Prostate gland (tissue), 2 donors: ENCODE measurements around the gene XPR1. TPM values are rescaled to one million over a fixed set of nuclear protein-coding genes. Genes with fewer than 3 reads are reported as not detected.

Experiments used
- DNase-seq: peaks from one replicate; pipeline ENCODE4 v3.0.0-alpha.2; 2019; ENCODE audit warnings: low spot score
- H3K27ac ChIP-seq, 2 donors: fragments of 200-600 bp; sonication (generic); 2 replicates each; pipeline ENCODE4 v1.5.1; 2017 to 2019
- H3K27me3 ChIP-seq: fragments of 200-600 bp; sonication (generic); replicated peaks from 2 replicates; pipeline ENCODE4 v1.5.1; 2019; ENCODE audit not compliant: insufficient read depth
- H3K36me3 ChIP-seq, 2 donors: fragments of 200-600 bp; sonication (generic); 1 replicate in 1 of 2; 2 replicates in 1 of 2; pipeline versions ENCODE4 v1.5.1 to v1.8.1; 2017 to 2019
- H3K4me1 ChIP-seq: fragments of 200-600 bp; sonication (generic); replicated peaks from 2 replicates; pipeline ENCODE4 v1.5.1; 2019
- H3K4me3 ChIP-seq, 2 donors: fragments of 200-600 bp; sonication (generic); 2 replicates each; pipeline ENCODE4 v1.5.1; 2017 to 2019
- H3K9me3 ChIP-seq: fragments of 200-600 bp; sonication (generic); 2 replicates; pipeline ENCODE4 v1.5.1; 2017
- POLR2A ChIP-seq: fragments of 450-650 bp; IDR thresholded peaks from one replicate; pipeline ENCODE4 v1.6.1; 2016; ENCODE audit warnings: antibody characterized with exemption, mild to moderate bottlenecking
- POLR2AphosphoS5 ChIP-seq: sonication (generic); formaldehyde crosslinking; IDR thresholded peaks from one replicate; pipeline ENCODE4 v1.6.1; 2017; ENCODE audit warnings: antibody characterized with exemption
- WGBS: methylation state at CpG from one replicate; pipeline ENCODE4 v1.1.5; 2018; 5-methylcytosine and 5-hydroxymethylcytosine counted together
- intact Hi-C: fragments of 100-400 bp; cut with DNase I; formaldehyde crosslinking; loops from one replicate; pipeline ENCODE4 v1.14.2; 2022
- total RNA-seq, 2 donors: library from RNA; depleted of rRNA; stranded (reverse); fragments of >200 nt; gene quantifications; one replicate each; pipeline ENCODE4 v1.1.0, GENCODE V29; 2016
- TF ChIP-seq, protein P1 (sequence below), 4 experiments: fragments of 200-600 bp in 2 of 4; fragments of 450-650 bp in 2 of 4; sonication (generic) in 2 of 4; IDR thresholded peaks; 1 replicate in 3 of 4; 2 replicates in 1 of 4; pipeline ENCODE4 v1.5.1; 2016 to 2019; ENCODE audit warnings: antibody characterized with exemption in 4 of 4, mild to moderate bottlenecking in 2 of 4, moderate library complexity in 2 of 4

Gene XPR1
- total RNA-seq, 2 donors from 2014 or later = 17.5 to 70.3 TPM

DNA sequence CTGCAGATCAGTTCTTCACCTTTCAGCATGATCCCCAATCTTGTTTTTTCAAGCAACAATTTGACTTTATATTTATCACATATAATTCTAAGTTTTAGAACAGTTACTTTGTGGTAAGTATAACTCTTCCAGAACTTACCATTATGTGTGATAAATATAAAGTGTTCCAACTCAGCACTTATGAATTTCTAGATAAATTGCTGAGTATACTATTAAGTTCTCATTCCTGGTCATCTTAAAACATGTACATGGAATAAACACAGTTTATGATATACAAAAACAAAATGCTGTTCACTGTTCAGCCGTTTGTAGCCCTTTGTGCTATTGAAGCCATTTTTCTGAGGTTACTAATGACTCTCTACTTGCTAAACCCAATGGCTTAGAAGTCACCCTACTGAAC is 5.1 kb upstream of the XPR1 start:
- no peaks in the 10 kb centered on the region for H3K36me3 ChIP-seq
- H3K4me3 ChIP-seq = no peak overlapping the region
- no peaks in the 10 kb centered on the region for H3K9me3 ChIP-seq
- intact Hi-C loops = no loop called here
- no peak overlapping the region for H3K27ac ChIP-seq
- no peak for DNase-seq
- no peaks in the 10 kb centered on the region for H3K4me1 ChIP-seq
- TF ChIP-seq, protein P1, sequence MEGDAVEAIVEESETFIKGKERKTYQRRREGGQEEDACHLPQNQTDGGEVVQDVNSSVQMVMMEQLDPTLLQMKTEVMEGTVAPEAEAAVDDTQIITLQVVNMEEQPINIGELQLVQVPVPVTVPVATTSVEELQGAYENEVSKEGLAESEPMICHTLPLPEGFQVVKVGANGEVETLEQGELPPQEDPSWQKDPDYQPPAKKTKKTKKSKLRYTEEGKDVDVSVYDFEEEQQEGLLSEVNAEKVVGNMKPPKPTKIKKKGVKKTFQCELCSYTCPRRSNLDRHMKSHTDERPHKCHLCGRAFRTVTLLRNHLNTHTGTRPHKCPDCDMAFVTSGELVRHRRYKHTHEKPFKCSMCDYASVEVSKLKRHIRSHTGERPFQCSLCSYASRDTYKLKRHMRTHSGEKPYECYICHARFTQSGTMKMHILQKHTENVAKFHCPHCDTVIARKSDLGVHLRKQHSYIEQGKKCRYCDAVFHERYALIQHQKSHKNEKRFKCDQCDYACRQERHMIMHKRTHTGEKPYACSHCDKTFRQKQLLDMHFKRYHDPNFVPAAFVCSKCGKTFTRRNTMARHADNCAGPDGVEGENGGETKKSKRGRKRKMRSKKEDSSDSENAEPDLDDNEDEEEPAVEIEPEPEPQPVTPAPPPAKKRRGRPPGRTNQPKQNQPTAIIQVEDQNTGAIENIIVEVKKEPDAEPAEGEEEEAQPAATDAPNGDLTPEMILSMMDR (IDR thresholded peaks at IDR 0.05) = no peak
- TF ChIP-seq POLR2A = no peak
- no peak for TF ChIP-seq POLR2AphosphoS5
- H3K27me3 ChIP-seq = no peaks in the 10 kb centered on the region
- WGBS = 65% methylated on average over 1 of the region's 1 CpG

DNA sequence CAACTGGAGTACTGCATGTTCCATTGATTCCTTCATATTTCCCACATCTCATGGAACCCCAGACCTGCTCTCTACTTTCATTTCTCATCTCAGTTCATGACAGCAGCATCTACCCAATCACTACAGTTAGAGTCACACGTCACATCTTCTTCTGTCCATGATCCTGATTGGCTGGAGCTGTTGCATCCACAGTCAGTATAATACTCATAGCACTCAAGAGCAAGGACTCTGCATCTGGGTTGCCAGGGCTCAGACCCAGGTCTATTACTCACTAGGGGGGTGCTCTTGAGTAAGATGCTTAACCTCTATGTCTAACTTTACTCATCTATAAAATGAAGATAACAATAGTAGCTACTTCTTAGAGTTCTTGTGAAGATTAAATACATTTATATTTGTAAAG is 4.4 kb upstream of the XPR1 start:
- 97% methylated on average over 1 of the region's 1 CpG for WGBS
- Histone ChIP-seq H3K36me3 (no peaks in the 10 kb centered on the region), H3K9me3 (no peaks in the 10 kb centered on the region), H3K27me3 (no peaks in the 10 kb centered on the region), H3K4me3 (no peak overlapping the region), H3K27ac (no peak overlapping the region), H3K4me1 (no peaks in the 10 kb centered on the region)
- TF ChIP-seq, protein P1 (IDR thresholded peaks at IDR 0.05) = no peak
- no peak for TF ChIP-seq POLR2AphosphoS5
- intact Hi-C loops = no loop called here
- DNase-seq = no peak

DNA sequence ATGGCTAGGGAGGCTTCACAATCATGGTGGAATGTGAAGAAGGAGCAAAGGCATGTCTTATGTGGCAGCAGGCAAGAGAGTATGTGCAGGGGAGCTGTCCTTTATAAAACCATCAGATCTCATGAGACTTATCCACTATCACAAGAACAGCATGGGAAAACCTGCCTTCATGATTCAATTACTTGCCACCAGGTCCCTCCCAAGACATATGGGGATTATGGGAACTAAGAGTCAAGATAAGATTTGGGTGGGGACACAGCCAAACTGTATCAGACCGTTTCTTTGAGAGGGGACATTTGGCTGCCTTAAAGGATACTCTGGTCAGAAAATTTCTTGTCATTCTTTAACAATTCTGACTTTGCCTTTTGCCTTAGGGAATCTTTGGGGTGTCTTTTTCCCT is 3.2 kb upstream of the XPR1 start:
- Histone ChIP-seq H3K27me3 (no peaks in the 10 kb centered on the region), H3K9me3 (no peaks in the 10 kb centered on the region), H3K4me1 (no peaks in the 10 kb centered on the region), H3K27ac (no peak overlapping the region), H3K4me3 (no peak overlapping the region), H3K36me3 (no peaks in the 10 kb centered on the region)
- TF ChIP-seq, protein P1 (IDR thresholded peaks at IDR 0.05) = no peak
- TF ChIP-seq POLR2A = no peak
- TF ChIP-seq POLR2AphosphoS5 = no peak
- no peak for DNase-seq
- intact Hi-C loops = no loop called here
- 91% methylated on average over 1 of the region's 1 CpG for WGBS

DNA sequence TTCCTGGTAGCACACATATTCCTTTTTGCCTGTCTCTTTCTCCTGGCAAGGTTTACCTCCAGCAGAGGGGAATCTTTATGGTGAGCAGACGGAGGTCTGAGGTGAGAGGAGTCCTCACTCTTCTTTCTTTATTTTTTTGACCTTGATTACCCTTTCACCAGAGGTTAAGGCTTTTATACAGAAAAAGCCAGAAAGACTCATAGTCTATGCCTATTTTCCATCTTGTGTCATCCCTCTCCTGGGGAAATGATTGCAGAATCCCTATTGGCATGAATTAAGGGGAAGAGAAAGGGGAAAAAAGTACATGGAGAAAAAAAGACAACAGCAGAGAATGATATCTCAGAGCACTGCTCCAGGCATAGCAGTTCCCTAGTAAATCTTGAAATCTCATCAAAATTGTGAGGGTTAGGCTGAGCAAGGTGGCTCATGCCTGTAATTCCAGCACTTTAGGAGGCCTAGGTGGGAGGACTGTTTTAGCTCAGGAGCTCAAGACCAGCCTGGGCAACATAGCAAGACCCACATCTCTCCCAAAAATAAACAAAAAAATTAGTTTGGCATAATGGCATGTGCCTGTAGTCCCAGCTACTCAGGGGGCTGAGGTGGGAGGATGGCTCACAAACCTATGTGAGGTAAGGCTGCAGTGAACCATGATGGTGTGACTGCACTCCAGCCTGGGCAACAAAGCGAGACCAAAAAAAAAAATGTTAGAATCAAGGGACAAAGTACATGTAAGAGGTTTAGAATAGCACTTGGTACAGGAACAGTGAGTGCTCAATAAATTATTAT is 1.2 kb upstream of the XPR1 start:
- WGBS = 78% methylated on average over 2 of the region's 2 CpGs
- Histone ChIP-seq H3K36me3 (no peaks in the 10 kb centered on the region), H3K27ac (peak overlapping the region in 1 of 2 donors; percentile 92), H3K4me1 (no peaks in the 10 kb centered on the region), H3K9me3 (no peaks in the 10 kb centered on the region), H3K27me3 (no peaks in the 10 kb centered on the region), H3K4me3 (no peak overlapping the region)
- no peak for DNase-seq
- intact Hi-C loops = loop anchor here (5.0 to 10.0 kb wide), 4 partner anchors 98 to 534 kb away; partner anchors contain the start of gene STX6
- TF ChIP-seq POLR2A (no peak), POLR2AphosphoS5 (no peak)
- TF ChIP-seq, protein P1 (IDR thresholded peaks at IDR 0.05) = no peak
